CD4-positive, alpha-beta T cell treated with Interferon gamma for 1 hour (primary cell): ENCODE data around the gene CTNNA2.
"Not testable (repeated sequence)": the region's sequence is repeated elsewhere in the genome, so short reads cannot be mapped to it uniquely, and the experiment has no call there.

ENCODE experiments used
- DNase-seq: peaks from one replicate; pipeline ENCODE4 v3.0.0-alpha.2; 2020

CTNNA2 gene

DNA sequence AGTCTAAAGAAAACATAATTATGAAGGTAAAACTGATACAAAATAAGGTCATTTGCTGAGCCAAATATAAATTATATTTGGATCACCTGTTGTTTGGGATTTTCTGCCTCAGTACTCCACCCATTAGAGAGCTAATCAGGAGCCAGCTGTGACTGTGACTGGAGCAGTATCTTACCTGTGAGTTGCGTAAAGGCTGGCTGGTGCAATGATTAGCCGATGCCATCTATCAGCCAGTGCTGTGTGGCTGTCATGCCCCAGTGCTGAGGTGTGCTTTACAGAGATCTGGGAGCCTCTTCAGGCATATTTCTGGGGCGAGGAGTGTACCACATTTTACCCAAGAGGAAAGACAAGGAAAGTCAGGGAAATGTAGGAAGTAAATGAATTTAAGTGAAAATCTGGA is 599.9 kb downstream of the CTNNA2 start:
- no peak for DNase-seq

DNA sequence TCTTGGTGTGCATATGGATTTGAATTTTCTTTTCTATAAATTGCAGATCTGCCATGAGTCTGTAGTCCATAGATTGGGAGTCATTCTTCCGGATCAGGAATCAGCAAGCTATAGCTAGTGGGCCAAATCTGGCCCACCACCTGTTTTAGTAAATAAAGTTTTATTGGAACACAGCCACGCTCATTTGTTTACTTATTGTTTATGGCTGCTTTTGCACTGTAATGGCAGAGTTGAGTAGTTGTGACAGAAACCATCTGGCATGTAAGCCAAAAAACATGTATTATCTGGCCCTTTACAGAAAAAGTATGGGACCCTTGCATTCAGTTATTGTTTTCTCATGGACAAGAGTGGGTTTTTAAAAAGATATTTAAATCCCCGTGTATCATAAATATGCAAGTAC is 600.5 kb downstream of the CTNNA2 start:
- DNase-seq = no peak

DNA sequence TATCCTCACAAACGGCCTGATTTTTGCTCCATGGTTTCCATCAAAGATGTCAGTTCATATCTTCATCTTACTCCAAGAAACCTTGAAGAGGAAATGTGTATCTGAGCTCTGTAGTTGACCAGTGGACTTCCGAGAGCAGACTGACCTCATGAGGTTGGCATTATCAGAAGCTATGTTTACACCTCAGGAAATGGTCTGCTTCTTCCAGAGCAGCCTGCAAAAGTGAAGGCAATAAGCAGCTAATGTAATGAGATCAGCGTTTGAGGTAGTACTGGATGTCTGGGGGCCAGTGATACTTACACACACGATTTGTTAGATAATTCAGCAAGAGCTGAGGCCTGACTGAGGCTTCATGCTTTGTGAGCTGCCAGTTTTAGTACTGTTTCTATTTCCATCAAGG is 602.0 kb downstream of the CTNNA2 start:
- DNase-seq = no peak

DNA sequence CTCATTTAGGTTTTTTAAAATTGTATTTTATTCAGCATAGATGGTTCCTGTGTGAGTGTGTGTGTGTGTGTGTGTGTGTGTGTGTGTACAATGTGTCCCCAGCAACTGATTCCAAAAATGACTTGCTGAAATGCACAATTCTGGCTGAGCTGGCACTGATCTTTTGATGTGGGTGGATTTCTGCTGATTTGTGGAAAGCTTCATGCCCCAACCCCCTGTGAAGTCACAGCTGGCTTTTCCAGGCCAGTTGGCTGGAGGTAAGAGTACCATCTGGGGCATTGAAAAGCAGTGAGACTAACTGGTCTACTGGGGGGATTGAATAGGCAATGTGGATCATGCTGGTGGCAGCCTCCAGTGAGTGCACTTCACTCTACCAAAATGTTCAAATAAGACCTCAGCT is 604.5 kb downstream of the CTNNA2 start:
- no peak for DNase-seq

DNA sequence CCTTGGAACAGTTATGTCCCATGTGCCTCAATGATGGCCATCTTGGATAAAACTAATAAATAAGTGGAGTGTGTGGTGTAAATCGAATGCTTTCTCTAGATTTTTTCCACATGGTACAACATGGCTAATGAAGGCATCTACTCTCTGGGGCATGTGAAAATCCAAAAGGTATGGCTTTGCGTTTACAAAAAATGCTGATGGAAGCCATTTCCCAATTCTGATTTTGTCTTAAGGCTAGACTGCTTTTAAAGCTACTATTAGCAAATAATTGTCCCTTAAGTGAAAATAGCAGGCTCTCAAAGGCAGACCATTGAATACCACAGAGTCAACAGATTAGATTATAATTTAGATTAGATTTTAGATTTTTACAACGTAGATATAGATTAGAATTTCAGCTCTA is 608.0 kb downstream of the CTNNA2 start:
- DNase-seq = no peak

DNA sequence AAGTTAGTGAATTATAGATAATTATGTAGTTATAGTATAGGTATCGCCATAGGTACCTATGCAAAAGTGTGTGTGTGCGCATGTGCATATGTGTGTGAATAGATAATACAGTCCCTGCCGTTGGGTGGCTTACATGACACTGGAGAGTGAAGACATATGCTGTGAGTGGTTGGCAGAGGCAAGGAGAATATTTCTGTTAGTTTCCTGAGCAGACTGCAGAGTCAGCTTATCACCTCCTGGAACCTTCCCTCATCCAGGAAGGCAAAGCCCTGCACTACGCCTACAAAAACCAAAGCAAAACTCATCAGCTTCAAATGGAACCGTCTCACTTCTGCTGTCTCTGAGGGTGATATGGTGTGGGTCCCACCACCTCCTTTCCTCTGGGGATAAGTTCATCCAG is 609.8 kb downstream of the CTNNA2 start:
- no peak for DNase-seq

DNA sequence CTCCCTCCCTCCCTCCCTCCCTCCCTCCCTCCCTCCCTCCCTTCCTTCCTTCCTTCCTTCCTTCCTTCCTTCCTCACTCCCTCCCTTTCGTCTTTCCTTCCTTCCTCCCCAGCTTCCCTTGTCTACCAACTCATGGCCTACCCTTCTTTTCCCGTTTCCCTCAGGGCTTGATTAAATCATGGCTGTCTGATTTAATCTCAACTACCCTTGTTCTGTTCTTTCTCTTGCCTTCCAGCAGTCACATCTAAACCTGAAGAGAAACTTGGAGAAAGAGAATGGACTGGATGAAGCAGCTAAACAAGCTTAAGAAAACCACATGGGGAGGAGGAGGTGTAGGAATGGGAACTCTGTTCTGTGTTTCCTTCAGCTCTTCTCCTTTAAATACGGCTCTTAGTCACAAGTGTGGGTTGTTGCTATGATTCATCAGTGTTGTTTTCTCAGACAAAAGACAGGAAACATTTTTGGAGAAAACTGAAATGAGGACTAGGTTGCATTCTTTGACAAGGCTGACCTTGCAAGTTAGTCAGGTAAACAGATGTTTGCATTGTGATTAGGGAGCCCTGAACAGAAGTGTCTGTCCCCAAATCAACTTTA is 613.8 kb downstream of the CTNNA2 start:
- DNase-seq = no peak

DNA sequence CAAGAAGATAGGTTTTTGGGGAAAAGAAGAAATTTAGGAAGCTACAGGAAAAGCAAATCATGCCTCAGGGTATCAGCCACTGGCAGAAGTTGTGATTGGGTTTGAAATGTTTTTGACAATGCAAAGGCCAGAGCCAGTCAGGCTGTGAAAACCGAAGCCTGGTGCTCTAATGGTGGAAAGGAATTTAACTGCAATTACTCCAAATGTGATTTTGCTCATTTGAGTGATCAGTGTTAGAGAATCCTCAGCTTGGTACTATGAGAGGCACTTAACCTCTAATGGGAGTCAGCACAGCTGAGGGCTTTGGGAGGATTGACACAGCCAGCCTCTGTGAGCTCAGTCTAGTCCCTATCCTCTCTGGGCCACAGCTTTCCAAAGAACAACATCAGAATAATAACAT is 615.2 kb downstream of the CTNNA2 start:
- DNase-seq = no peak

DNA sequence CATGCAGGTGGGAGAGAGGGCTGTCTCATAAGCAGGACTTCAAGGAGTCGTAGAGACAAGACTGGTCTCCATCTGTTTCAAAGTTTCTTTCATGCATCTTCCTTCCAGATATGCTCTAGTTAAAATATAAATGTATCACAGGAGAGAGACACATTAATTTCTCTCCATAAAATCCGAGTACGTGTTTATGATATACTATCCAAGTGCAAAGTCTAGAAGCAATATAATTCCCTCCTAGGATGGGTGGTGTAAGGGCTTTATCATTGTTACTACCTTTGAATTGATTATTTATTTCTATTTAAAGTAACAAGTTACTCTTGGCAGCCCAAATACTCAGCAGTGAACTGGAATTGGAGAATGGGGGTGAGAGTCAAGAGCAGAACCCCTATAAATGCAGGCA is 619.4 kb downstream of the CTNNA2 start:
- DNase-seq = no peak

DNA sequence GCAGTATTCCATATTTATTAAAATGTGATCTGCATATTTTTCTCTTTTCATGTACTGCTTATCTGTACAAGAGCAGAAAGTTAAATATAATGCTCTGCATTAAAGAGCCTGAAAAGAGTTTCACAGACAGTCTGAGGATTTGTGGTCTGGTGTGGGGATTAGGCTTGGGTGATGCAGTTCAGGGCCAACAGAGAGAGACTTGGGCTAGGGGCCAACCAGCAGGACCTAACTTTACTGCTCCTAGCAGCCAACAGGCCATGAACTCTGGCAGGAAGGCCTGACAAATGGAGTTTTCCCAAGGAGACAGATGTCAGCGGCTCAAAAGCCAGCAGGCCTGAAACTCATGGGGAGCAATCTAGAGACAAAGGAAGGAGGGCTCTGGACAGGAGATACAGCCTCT is 622.1 kb downstream of the CTNNA2 start:
- no peak for DNase-seq

DNA sequence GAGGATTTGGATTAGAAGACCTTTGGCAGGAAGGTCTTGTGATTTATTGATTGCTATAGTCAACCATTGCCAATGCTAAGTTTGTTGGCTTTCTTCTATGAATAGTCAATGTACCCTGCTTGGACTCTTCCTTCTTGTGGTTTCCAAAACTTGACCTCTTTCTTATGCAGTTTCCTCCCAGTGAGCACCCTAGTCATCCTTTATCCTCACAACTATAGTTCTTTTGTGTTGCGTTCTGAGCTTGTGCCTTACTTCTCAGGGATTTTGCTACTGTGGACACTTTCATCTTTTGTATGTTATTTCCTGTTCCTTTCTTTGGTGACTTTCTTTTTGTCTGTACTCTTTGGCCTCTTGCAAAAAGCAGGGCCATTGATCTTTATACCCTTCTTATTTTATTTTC is 623.5 kb downstream of the CTNNA2 start:
- DNase-seq = no peak

DNA sequence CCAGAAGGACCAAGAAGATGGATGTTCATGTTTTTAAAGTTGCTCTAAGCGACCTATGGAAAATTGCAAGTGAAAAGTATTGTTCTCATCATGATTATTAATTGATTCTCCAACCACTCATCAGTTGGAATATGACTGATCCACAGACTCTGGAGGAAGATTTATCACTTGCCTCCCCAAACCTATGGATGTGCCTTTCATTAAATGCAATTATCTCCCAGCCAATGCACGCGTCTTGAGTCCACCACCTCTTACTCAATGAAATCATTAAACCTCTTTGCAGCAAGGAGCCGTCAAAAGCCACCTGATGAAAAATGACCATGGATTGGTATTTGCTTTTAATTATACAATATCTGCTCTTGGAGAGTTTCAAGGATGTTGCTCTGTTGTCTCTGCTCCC is 626.1 kb downstream of the CTNNA2 start:
- no peak for DNase-seq

DNA sequence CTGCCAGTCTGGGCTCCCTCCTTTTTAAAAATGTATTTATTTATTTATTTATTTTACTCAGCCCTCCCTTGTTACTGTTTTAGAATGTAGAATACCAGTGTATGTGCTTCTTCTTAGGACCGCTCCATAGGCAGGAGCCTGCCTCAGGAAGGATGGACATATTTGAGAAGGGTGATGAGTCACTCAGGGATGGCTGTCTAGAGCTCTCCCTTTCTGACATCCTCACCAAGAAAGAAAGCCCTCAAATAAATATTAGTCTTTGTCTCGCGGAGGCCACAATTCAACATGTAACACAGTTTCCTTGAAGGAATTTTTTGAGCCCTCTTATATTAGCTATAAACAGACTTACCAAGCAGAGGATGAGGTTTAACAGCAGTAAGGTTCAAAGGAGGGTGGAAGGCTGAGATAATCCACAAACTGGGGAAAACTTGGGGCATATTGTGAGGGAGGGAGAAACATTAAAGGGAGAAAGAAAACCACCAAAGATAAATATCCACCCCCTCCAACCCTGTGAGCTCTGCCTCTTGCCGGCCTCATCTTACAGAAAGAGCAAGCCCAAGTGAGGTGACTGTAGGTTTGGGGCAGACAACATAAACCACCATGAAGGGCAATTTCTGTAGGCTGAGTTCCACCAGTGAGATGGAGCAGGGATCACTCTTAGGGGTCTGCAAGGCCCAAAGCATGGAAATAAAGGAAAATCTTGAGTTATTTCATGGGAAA is 628.3 kb downstream of the CTNNA2 start:
- DNase-seq = no peak

DNA sequence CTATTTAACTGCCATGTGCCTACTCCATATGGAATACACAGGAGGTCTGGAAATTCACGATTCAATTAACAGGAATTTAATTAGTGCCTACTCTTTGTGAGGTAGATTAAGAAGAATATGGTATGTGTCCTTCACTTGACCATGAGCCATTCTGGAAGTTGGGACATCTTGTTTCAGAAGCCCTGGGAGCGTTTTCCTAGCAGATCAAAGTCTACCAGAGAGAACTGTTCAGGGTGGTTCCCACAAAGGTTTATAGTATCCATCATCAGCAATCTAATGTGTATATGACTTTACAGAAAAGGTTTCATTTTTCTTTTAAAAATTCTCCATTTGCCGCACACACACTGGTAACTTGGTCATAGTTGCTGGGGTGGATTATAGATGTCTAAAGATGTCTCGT is 632.6 kb downstream of the CTNNA2 start:
- no peak for DNase-seq

DNA sequence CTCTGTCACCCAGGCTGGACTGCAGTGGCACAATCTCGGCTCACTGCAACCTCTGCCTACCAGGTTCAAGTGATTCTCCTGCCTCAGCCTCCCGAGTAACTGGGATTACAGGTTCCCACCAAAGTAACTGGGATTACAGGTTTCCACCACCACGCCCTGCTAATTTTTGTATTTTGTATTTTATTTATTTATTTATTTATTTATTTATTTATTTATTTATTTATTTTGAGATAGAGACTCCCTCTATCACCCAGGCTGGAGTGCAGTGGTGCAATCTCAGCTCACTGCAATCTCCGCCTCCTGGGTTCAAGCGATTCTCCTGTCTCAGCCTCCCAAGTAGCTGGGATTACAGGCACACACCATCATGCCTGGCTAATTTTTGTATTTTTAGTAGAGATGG is 633.9 kb downstream of the CTNNA2 start:
- not testable (repeated sequence) for DNase-seq

DNA sequence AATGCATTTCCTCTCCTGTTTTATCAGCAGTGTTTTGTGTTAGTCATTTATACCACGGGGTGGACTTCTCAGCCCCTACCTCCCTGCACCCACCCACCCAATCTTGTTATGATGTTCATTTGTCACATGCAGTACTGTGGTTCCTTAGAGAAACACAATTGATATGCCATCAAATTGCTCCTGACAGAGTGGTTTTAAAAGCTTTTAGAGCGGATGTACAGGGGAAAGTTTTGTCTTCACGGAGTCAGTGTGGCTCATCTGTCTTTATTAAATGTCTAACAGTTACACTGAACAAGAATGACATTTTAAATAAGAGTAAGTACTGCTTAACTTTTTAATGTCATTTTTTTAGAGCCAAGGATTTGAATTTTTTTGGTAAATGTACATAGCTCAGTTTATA is 634.8 kb downstream of the CTNNA2 start:
- DNase-seq = no peak

DNA sequence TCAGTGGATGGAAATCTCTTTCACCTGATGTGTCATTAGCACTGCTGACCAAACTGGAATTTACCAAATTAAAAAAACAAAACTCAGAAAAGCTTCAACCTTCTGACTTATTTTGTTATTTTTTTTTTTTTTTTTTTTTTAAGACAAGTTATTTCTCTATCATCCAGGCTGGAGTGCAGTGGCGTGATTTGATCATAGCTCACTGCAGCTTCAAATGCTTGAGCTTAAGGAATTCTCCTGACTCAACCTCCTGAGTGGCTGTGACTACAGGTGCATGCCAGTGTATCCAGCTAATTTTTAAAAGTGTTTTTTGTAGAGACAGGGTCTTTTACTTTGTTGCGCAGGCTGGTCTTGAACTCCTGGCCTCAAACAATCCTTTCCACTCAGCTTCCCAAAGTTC is 636.1 kb downstream of the CTNNA2 start:
- no peak for DNase-seq

DNA sequence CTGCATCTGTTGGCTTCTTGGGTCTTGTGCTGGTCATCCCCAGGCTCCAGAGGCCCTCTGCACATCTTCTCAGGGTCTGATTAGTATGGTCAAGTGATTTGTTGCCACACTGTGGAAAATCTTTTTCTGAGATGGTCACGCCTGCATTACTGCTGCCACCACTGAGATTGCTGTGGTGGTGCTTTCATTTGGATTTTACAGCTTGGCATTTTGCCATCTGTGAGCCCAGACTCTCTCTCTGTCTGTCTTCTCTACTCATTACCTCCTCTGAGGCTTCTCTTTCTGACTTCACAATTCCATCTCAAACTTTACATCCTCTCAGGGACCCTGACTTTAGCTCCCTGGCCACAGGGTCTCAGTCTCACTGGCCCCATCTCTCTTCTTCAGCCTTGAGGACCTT is 637.1 kb downstream of the CTNNA2 start:
- no peak for DNase-seq

DNA sequence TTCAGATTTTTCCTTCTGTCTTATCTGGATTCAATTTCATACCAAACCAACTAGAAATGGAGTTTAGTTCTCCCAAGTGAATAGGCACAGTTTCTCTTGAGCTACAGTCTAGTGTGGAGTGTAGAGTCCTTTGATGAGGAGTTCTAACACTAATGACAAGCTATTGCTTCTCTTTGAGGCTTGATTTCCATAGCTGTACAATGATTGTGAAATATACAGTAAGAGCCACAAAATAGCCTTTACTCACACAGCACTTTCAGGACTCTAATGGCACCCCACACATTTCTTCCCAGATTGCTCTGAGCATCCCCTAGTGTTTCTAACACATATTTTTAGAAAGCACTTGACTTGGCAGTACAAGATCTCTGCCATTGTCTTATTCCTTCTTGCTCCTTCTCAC is 638.4 kb downstream of the CTNNA2 start:
- no peak for DNase-seq

DNA sequence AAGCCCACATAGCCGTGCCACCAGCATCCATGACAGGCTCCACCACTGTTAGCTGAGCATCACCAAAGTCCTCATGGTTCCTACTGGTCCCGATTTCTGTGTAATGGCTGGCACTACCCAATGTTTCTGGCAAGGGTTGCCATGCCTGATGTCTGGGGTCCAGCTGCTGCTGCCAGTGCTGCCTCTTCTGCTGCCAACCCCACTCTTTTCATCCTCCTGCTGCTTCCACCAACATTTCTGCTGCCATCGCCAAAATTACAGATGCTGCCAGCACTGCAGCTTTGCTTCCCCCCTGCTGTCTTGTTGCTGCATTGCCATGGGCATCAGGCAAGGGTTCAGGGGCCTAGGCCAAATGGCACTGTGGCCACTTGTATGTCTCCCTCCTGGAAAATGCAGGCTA is 638.8 kb downstream of the CTNNA2 start:
- no peak for DNase-seq

DNA sequence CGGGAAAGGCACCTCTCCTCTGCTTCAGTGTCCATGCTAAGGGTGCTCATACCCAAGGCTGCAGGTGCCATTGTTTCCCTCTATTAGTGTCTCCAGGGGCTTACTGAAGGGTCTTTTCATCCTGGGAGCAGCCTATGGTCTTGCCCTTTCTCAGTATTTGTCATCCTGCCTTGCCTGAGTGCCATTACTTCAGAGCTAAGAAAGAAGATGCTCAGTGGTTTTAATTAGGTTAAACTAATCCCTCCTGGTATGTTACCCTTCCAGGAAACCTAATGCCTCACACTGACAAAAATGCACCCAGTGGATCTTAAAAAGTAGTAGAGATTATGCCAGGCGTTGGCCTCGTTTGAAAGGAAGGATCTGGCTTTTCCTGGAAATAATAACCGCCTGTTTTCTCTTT is 640.3 kb downstream of the CTNNA2 start:
- DNase-seq = no peak

DNA sequence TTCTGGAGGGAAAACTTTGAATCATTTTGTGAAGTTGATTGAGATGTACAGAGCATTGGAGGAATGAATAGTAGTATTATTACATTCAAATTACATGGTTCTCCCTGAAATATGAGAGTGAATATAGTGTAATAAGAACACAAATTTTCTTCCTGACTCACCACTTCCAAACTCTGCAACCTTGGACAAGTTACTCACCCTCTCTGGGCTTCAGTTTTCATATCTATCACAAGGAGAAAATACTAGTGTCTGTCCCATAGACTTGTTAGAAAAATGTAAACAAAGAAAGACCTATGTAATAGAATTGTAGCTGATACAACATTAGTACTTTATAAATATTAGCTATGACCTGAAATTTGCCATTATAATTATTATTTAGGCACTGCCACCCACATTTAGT is 640.9 kb downstream of the CTNNA2 start:
- no peak for DNase-seq

DNA sequence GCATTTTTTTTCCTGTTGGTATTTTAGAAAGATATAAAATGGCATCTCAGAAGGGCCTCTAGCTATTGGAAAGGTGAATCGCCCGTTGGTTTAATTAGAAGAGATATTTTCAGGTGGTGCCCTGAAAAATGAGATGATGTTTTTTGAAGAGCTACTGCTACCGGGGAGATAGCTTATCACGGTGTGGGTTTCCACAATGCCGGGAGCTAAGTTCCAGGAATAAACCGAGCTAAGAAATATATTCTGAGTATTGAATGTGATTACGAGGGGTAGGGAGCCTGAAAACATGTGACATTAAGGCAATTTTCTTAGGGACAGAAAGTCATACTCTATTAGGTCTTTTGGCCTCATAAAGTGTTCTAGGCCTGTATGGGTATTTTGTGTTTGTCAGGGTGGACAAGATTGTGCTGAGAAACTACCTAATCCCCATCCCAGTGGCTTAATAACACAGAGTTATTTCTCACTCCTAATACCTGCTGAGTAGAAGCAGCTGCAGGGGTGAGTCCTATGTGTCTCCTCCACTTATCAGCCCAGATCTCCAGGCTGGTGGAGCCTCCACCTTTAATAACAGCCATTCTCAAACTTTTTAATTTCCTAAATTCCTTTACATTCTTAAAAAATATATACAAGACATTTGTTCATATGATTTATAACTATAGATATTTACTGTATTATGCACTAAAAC is 641.5 kb downstream of the CTNNA2 start:
- DNase-seq = no peak

DNA sequence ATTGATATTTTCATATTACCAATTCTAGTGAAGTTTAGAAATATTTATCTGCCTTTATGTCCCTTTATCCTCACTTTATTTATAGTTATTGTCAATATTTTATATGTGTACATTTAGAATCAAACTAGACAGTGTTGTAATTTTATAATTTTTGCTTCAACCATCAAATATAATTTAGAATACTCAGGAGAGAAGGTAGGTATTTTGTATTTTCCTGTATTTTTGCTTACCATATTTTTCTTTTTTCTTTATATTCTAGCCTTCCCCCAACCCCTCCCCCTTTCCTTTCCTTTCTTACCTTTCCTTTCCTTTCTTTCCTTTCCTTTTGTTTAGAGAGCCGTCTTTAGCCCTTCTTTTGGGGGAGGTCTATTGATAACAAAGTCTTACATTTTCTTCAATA is 651.5 kb downstream of the CTNNA2 start:
- no peak for DNase-seq
